ENCODE data around the gene SPRTN. TPM values are rescaled to one million over a fixed set of nuclear protein-coding genes. Genes with fewer than 3 reads are reported as not detected.

SPRTN gene
- total and polyA plus RNA-seq, 4 experiments from 2014 or later: 10.6 to 17.7 (median 15.8) TPM

DNA sequence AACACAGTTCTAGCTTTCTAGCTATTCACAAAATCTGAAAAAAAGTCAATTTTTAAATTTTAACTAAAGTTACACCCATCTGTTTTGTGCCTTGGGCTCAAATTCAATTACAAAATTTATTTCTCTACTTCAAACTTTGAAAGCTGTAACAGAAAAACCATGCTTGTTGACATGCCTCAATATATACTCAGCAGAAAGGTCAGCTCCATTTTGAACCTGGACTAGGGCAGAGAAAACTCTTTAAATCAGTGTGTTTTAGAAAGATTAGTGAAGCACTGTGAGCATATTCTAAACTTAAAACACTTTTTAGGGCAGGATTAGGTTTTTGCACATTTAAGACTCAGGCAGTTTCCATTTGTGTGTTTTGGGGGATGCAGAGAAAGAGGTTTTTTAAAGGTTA is 34.4 kb downstream of the SPRTN start:
- H3K27ac Mint-ChIP-seq: peak overlapping the region in 3 of 7 donors; percentile 1 to 32 (median 25)
- intact Hi-C loops (cut with micrococcal nuclease): no loop called here
- H3K27ac ChIP-seq (ENCODE audit: low read depth, low read length): no peak overlapping the region
- DNase-seq: no peak
- H3K36me3 Mint-ChIP-seq: peaks cover 7 to 28% of the 10 kb centered on the region in 2 donors
- peaks cover 7% of the 10 kb centered on the region for H3K4me1 ChIP-seq (ENCODE audit: insufficient read depth, low read length)
- ChIA-PET CTCF (ENCODE audit: partially characterized antibody) (interaction anchor here (1.2 kb wide), 1 partner anchor 15 kb away, joined by 3 read pairs; no protein-coding TSS in a partner anchor), POLR2A (ENCODE audit: partially characterized antibody) (no interaction called here)
- no peaks in the 10 kb centered on the region for H3K27me3 Mint-ChIP-seq
- H3K9me3 Mint-ChIP-seq: no peaks in the 10 kb centered on the region
- peaks cover 14 to 19% (median 15%) of the 10 kb centered on the region in 4 donors for H3K4me1 Mint-ChIP-seq
- H3K4me3 Mint-ChIP-seq: no peak overlapping the region
- no peaks in the 10 kb centered on the region for H3K9me3 ChIP-seq (ENCODE audit: control insufficient read depth in 1 of 2, low read length in 2 of 2)
- H3K36me3 ChIP-seq (ENCODE audit: insufficient read depth, low read length): no peaks in the 10 kb centered on the region
- H3K4me3 ChIP-seq (ENCODE audit: low read length in 2 of 2): no peak overlapping the region
- H3K27me3 ChIP-seq (ENCODE audit: insufficient read depth, low read length): no peaks in the 10 kb centered on the region

DNA sequence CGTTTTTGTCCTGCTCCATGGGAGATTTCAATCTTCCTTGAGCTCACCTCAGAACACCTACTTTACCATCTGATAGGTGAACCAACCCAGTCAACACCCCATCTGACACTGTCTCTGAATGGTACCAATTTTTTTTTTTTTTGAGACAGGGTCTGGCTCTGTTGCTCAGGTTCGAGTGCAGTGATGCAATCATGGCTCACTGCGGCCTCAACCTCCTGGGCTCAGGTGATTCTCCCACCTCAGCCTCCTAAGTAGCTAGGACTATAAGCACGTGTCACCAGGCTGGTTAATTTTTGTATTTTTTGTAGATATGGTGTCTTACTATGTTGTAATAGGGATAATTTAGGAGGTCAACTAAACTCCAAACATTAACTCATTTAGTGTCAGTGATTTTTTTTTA is 36.3 kb downstream of the SPRTN start:
- DNase-seq: no peak
- Mint-ChIP-seq H3K4me1 (peaks cover 25 to 38% (median 30%) of the 10 kb centered on the region in 4 donors), H3K36me3 (peaks cover 3 to 16% of the 10 kb centered on the region in 2 donors), H3K27ac (peak overlapping the region in 2 of 7 donors; percentile 29 to 57), H3K27me3 (no peaks in the 10 kb centered on the region), H3K9me3 (no peaks in the 10 kb centered on the region), H3K4me3 (no peak overlapping the region)
- Histone ChIP-seq H3K27me3 (ENCODE audit: insufficient read depth, low read length) (no peaks in the 10 kb centered on the region), H3K9me3 (ENCODE audit: control insufficient read depth in 1 of 2, low read length in 2 of 2) (no peaks in the 10 kb centered on the region), H3K27ac (ENCODE audit: low read depth, low read length) (no peak overlapping the region), H3K36me3 (ENCODE audit: insufficient read depth, low read length) (no peaks in the 10 kb centered on the region), H3K4me3 (ENCODE audit: low read length in 2 of 2) (no peak overlapping the region), H3K4me1 (ENCODE audit: insufficient read depth, low read length) (peaks cover 13% of the 10 kb centered on the region)
- intact Hi-C loops (cut with micrococcal nuclease): no loop called here
- CTCF ChIA-PET (ENCODE audit: partially characterized antibody): interaction anchor here (1.4 kb wide), 1 partner anchor 17 kb away, joined by 3 read pairs; no protein-coding TSS in a partner anchor
- POLR2A ChIA-PET (ENCODE audit: partially characterized antibody): no interaction called here

DNA sequence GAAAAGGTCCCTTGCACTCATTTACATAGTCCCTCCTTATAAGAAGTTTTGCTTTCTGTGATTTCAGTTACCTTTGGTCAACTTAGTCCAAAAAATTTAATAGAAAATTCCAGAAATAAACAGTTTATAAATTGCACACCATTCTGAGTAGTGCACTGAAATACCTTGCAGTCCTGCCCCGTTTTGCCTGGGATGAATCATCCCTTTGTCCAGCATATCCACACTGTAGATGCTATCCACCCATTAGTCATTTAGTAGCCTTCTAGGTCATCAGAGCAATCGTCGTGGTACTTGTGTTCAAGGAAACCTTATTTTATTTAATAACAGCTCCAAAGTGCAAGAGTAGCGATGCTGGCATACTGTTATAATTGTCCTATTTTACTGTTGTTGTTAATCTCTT is 38.0 kb downstream of the SPRTN start:
- Histone ChIP-seq H3K27me3 (ENCODE audit: insufficient read depth, low read length) (no peaks in the 10 kb centered on the region), H3K9me3 (ENCODE audit: control insufficient read depth in 1 of 2, low read length in 2 of 2) (no peaks in the 10 kb centered on the region), H3K27ac (ENCODE audit: low read depth, low read length) (no peak overlapping the region), H3K4me1 (ENCODE audit: insufficient read depth, low read length) (peaks cover 13% of the 10 kb centered on the region), H3K36me3 (ENCODE audit: insufficient read depth, low read length) (no peaks in the 10 kb centered on the region), H3K4me3 (ENCODE audit: low read length in 2 of 2) (no peak overlapping the region)
- Mint-ChIP-seq H3K27ac (no peak overlapping the region), H3K4me3 (no peak overlapping the region), H3K36me3 (peaks cover 0 to 8% of the 10 kb centered on the region in 2 donors), H3K4me1 (peaks cover 31 to 48% (median 37%) of the 10 kb centered on the region in 4 donors), H3K9me3 (no peaks in the 10 kb centered on the region), H3K27me3 (no peaks in the 10 kb centered on the region)
- POLR2A ChIA-PET (ENCODE audit: partially characterized antibody): no interaction called here
- CTCF ChIA-PET (ENCODE audit: partially characterized antibody): no interaction called here
- intact Hi-C loops (cut with micrococcal nuclease): loop anchor here (5.0 kb wide), 1 partner anchor 46 kb away; the partner anchor contains the start of gene EGLN1
- DNase-seq: no peak

DNA sequence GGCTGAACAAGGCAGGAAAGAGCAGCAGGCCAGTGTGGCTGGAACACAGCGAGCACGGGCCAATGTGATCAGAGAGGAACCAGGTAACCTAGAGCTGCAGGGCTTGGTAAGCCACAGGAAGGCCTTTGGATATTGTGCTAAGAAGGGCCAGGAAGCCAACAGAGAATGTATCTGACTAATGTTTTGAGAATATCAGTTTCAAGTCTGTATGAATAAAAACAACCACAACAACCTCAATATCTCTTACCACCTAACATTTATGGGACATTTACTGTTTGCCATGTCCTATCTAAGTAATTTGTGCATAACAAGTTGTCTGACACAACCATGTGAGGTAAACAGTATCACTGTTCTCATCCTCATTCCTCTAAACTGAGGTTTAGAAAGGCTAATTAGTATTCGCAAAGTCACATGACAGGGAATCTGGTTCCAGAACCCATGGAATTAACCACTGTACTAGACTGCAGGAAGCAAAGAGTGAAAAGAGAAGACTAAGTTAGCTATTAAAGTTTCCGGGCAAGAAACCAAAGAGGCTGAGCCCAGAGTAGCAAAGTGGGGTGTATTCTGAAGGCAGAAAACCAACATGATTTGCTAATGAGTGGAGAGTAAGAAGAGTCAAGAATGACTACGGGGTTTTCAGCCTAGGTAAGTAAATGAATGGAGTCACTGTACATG is 38.9 kb downstream of the SPRTN start:
- no peaks in the 10 kb centered on the region for H3K27me3 ChIP-seq (ENCODE audit: insufficient read depth, low read length)
- peak in 1 of 5 donors; percentile 6 for DNase-seq
- H3K9me3 Mint-ChIP-seq: no peaks in the 10 kb centered on the region
- peak overlapping the region in 2 of 8 donors; percentile 0 to 2 for H3K4me3 Mint-ChIP-seq
- ChIA-PET POLR2A (ENCODE audit: partially characterized antibody) (no interaction called here), CTCF (ENCODE audit: partially characterized antibody) (no interaction called here)
- H3K9me3 ChIP-seq (ENCODE audit: control insufficient read depth in 1 of 2, low read length in 2 of 2): no peaks in the 10 kb centered on the region
- intact Hi-C loops (cut with micrococcal nuclease): loop anchor here (5.0 kb wide), 1 partner anchor 45 kb away; the partner anchor contains the start of gene EGLN1
- peaks cover 0 to 3% of the 10 kb centered on the region in 2 donors for H3K36me3 Mint-ChIP-seq
- peak overlapping the region in 6 of 7 donors; percentile 2 to 73 (median 34) for H3K27ac Mint-ChIP-seq
- H3K4me3 ChIP-seq (ENCODE audit: low read length in 2 of 2): no peak overlapping the region
- H3K27ac ChIP-seq (ENCODE audit: low read depth, low read length): no peak overlapping the region
- H3K4me1 ChIP-seq (ENCODE audit: insufficient read depth, low read length): peaks cover 13% of the 10 kb centered on the region
- peaks cover 36 to 56% (median 44%) of the 10 kb centered on the region in 4 donors for H3K4me1 Mint-ChIP-seq
- H3K27me3 Mint-ChIP-seq: no peaks in the 10 kb centered on the region
- H3K36me3 ChIP-seq (ENCODE audit: insufficient read depth, low read length): no peaks in the 10 kb centered on the region

DNA sequence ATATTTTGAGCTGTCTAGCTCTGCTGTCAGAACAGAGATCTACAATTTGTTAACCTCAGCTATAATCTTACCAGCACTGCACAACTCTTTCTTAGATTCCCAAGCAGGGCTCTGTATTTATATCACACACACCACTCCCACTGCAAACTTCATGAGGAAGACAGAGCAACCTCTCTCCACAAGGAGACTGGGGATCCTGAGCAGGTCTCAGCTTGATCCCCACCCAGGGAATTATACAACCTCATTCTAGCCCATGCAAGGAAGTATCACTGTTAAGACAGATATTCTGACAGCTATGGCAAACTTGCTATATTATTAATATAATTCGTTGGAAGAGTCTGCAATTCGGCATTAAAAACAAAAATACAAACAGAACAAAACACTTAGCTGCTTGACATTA is 43.6 kb downstream of the SPRTN start:
- Mint-ChIP-seq H3K4me3 (peak overlapping the region in 1 of 8 donors; percentile 6), H3K27ac (peak overlapping the region in 4 of 7 donors; percentile 2 to 66 (median 30)), H3K36me3 (no peaks in the 10 kb centered on the region), H3K4me1 (peaks cover 32 to 51% (median 44%) of the 10 kb centered on the region in 4 donors), H3K27me3 (no peaks in the 10 kb centered on the region), H3K9me3 (no peaks in the 10 kb centered on the region)
- POLR2A ChIA-PET (ENCODE audit: partially characterized antibody): no interaction called here
- no peak overlapping the region for H3K4me3 ChIP-seq (ENCODE audit: low read length in 2 of 2)
- peaks cover 16% of the 10 kb centered on the region for H3K4me1 ChIP-seq (ENCODE audit: insufficient read depth, low read length)
- CTCF ChIA-PET (ENCODE audit: partially characterized antibody): interaction anchor here (1.4 kb wide), 1 partner anchor 12 kb away, joined by 4 read pairs; no protein-coding TSS in a partner anchor
- no peak overlapping the region for H3K27ac ChIP-seq (ENCODE audit: low read depth, low read length)
- no peaks in the 10 kb centered on the region for H3K9me3 ChIP-seq (ENCODE audit: control insufficient read depth in 1 of 2, low read length in 2 of 2)
- no peak for DNase-seq
- no peaks in the 10 kb centered on the region for H3K27me3 ChIP-seq (ENCODE audit: insufficient read depth, low read length)
- intact Hi-C loops (cut with micrococcal nuclease): no loop called here
- no peaks in the 10 kb centered on the region for H3K36me3 ChIP-seq (ENCODE audit: insufficient read depth, low read length)

DNA sequence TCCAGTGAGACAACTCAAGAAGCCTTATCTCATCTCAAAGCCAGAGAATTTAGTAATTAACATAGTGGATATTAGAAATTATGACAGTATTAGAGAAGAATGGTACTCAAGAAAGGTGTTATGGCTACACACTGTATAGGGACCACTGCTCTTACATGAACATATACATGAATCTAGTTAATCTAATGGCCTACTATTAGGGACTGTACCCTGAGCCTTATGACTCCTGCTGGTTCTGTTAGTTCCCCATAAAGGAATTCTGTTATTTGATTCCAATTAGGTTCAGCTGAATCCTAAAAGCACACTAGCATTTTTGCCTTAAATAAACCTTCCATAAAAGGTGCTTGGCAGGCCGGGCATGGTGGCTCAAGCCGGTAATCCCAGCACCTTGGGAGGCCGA is 44.3 kb downstream of the SPRTN start:
- Histone ChIP-seq H3K36me3 (ENCODE audit: insufficient read depth, low read length) (no peaks in the 10 kb centered on the region), H3K4me1 (ENCODE audit: insufficient read depth, low read length) (peaks cover 10% of the 10 kb centered on the region), H3K4me3 (ENCODE audit: low read length in 2 of 2) (no peak overlapping the region), H3K9me3 (ENCODE audit: control insufficient read depth in 1 of 2, low read length in 2 of 2) (no peaks in the 10 kb centered on the region), H3K27ac (ENCODE audit: low read depth, low read length) (no peak overlapping the region), H3K27me3 (ENCODE audit: insufficient read depth, low read length) (no peaks in the 10 kb centered on the region)
- ChIA-PET POLR2A (ENCODE audit: partially characterized antibody) (no interaction called here), CTCF (ENCODE audit: partially characterized antibody) (interaction anchor here (1.4 kb wide), 1 partner anchor 11 kb away, joined by 4 read pairs; no protein-coding TSS in a partner anchor)
- Mint-ChIP-seq H3K27ac (no peak overlapping the region), H3K27me3 (no peaks in the 10 kb centered on the region), H3K4me3 (no peak overlapping the region), H3K36me3 (no peaks in the 10 kb centered on the region), H3K9me3 (no peaks in the 10 kb centered on the region), H3K4me1 (peaks cover 27 to 50% (median 40%) of the 10 kb centered on the region in 4 donors)
- intact Hi-C loops (cut with micrococcal nuclease): no loop called here
- DNase-seq: no peak

DNA sequence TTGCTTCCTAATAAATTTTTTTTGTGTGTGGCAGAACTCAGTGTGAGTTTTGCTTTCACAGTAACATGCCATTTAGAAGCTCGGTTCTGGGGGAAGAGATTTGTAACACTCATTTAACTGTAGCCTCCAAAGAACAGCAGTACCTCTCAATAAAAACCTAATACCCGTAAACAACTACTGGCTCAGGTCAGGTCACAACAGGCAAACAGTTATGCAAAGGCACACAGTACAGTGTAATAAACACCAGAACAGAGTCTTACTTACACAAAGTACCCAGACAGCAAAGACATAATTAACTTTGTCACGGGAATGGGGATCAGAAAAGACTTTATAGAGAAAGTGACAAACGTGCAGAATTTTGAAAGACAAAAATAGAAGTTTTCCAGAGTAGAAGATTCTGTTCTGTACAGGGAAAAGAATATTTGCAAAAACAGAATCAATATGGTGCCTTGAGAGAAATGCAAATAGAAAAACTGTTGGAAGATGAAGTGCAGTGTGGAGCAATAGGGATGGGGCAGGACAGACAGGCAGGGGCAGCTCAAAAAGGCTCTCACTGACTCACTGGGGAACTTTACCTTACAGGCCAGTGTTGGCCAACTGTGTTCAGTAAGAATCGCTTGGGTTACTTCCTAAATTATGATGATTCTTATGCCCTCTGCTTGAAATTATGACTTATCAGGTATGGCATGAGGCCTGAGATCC is 45.2 kb downstream of the SPRTN start:
- CTCF ChIA-PET (ENCODE audit: partially characterized antibody): no interaction called here

More for the DNA sequence above, 45.2 kb downstream of the SPRTN start:
- Mint-ChIP-seq H3K9me3 (no peaks in the 10 kb centered on the region), H3K4me3 (no peak overlapping the region), H3K27ac (no peak overlapping the region), H3K36me3 (peaks cover 2 to 3% of the 10 kb centered on the region in 2 donors), H3K4me1 (peaks cover 25 to 50% (median 40%) of the 10 kb centered on the region in 4 donors), H3K27me3 (no peaks in the 10 kb centered on the region)
- H3K4me1 ChIP-seq (ENCODE audit: insufficient read depth, low read length): peaks cover 3% of the 10 kb centered on the region
- H3K9me3 ChIP-seq (ENCODE audit: control insufficient read depth in 1 of 2, low read length in 2 of 2): no peaks in the 10 kb centered on the region
- H3K27me3 ChIP-seq (ENCODE audit: insufficient read depth, low read length): no peaks in the 10 kb centered on the region
- intact Hi-C loops (cut with micrococcal nuclease): no loop called here
- no peak overlapping the region for H3K27ac ChIP-seq (ENCODE audit: low read depth, low read length)
- POLR2A ChIA-PET (ENCODE audit: partially characterized antibody): no interaction called here
- H3K36me3 ChIP-seq (ENCODE audit: insufficient read depth, low read length): no peaks in the 10 kb centered on the region
- DNase-seq: no peak
- no peak overlapping the region for H3K4me3 ChIP-seq (ENCODE audit: low read length in 2 of 2)

All from CD4-positive, alpha-beta memory T cell (primary cell).